NT2/D1 (cell line): Measurements from ENCODE around the gene ERH.

ENCODE experiments used
- DNase-seq: peaks from one replicate; pipeline ENCODE4 v3.0.0-alpha.2; 2011; ENCODE audit warnings: low read depth, low spot score
- H3K27me3 ChIP-seq: 2 replicates; pipeline ENCODE4 v1.6.0; 2011; ENCODE audit warnings: mild to moderate bottlenecking; ENCODE audit not compliant: insufficient read length, insufficient read depth
- H3K36me3 ChIP-seq: 2 replicates; pipeline ENCODE4 v1.6.1; 2011; ENCODE audit warnings: mild to moderate bottlenecking, low read length, mixed read lengths; ENCODE audit not compliant: insufficient read depth, insufficient read length
- H3K4me1 ChIP-seq: 2 replicates; pipeline ENCODE4 v1.5.1; 2011; ENCODE audit not compliant: insufficient read depth, insufficient read length
- H3K4me3 ChIP-seq: 2 replicates; pipeline ENCODE4 v1.5.1; 2011; ENCODE audit warnings: low read depth; ENCODE audit not compliant: insufficient read length
- H3K9ac ChIP-seq: 2 replicates; pipeline ENCODE4 v1.6.0; 2011; ENCODE audit warnings: low read depth; ENCODE audit not compliant: insufficient read length
- H3K9me3 ChIP-seq: 2 replicates; pipeline ENCODE4 v1.5.1; 2011; ENCODE audit warnings: mild to moderate bottlenecking, low read length; ENCODE audit not compliant: insufficient read depth
- SUZ12 ChIP-seq: IDR thresholded peaks from 2 replicates; pipeline ENCODE4 v1.6.1; 2011; ENCODE audit not compliant: insufficient read length, insufficient read depth; ENCODE audit errors: extremely low read depth
- YY1 ChIP-seq: IDR thresholded peaks from 2 replicates; pipeline ENCODE4 v1.6.1; 2011; ENCODE audit not compliant: insufficient read length, insufficient read depth
- ZNF274 ChIP-seq: IDR thresholded peaks from 2 replicates; pipeline ENCODE4 v1.6.1; 2011; ENCODE audit warnings: mild to moderate bottlenecking, low read depth, low read length

The ERH gene

GRCh38 chr14:69363055-69363454 is 35.0 kb downstream of the ERH start:
- Histone ChIP-seq H3K4me3 (no peak overlapping the region), H3K4me1 (no peaks in the 10 kb centered on the region), H3K9me3 (no peaks in the 10 kb centered on the region), H3K27me3 (no peaks in the 10 kb centered on the region), H3K36me3 (no peaks in the 10 kb centered on the region), H3K9ac (no peak overlapping the region)
- no peak for TF ChIP-seq YY1
- no peak for TF ChIP-seq ZNF274
- no peak for TF ChIP-seq SUZ12
- DNase-seq, result no peak

GRCh38 chr14:69360438-69361108 is 37.5 kb downstream of the ERH start:
- Histone ChIP-seq H3K36me3 (no peaks in the 10 kb centered on the region), H3K4me1 (no peaks in the 10 kb centered on the region), H3K9ac (no peak overlapping the region), H3K9me3 (no peaks in the 10 kb centered on the region), H3K4me3 (no peak overlapping the region), H3K27me3 (no peaks in the 10 kb centered on the region)
- DNase-seq, result no peak
- TF ChIP-seq ZNF274 (no peak), SUZ12 (no peak), YY1 (no peak)

GRCh38 chr14:69358966-69359365 is 39.1 kb downstream of the ERH start:
- Histone ChIP-seq H3K9ac (no peak overlapping the region), H3K27me3 (no peaks in the 10 kb centered on the region), H3K4me3 (no peak overlapping the region), H3K9me3 (no peaks in the 10 kb centered on the region), H3K36me3 (no peaks in the 10 kb centered on the region), H3K4me1 (no peaks in the 10 kb centered on the region)
- TF ChIP-seq ZNF274, result no peak
- no peak for TF ChIP-seq SUZ12
- TF ChIP-seq YY1, result no peak
- DNase-seq, result no peak

- H3K27me3 ChIP-seq, result no peaks in the 10 kb centered on the region
- no peaks in the 10 kb centered on the region for H3K4me1 ChIP-seq
- TF ChIP-seq SUZ12, result no peak
- TF ChIP-seq ZNF274, result no peak
- TF ChIP-seq YY1, result no peak
- H3K9me3 ChIP-seq, result no peaks in the 10 kb centered on the region
- no peak for DNase-seq
- no peak overlapping the region for H3K4me3 ChIP-seq
- H3K9ac ChIP-seq, result no peak overlapping the region
- no peaks in the 10 kb centered on the region for H3K36me3 ChIP-seq
Observed at GRCh38 chr14:69358233-69358963, 39.7 kb downstream of the ERH start.

GRCh38 chr14:69357544-69358200 is 40.4 kb downstream of the ERH start:
- Histone ChIP-seq H3K9ac (no peak overlapping the region), H3K4me1 (no peaks in the 10 kb centered on the region), H3K36me3 (no peaks in the 10 kb centered on the region), H3K9me3 (no peaks in the 10 kb centered on the region), H3K4me3 (no peak overlapping the region), H3K27me3 (no peaks in the 10 kb centered on the region)
- no peak for DNase-seq
- TF ChIP-seq YY1 (no peak), SUZ12 (no peak), ZNF274 (no peak)

- Histone ChIP-seq H3K4me3 (no peak overlapping the region), H3K36me3 (no peaks in the 10 kb centered on the region), H3K4me1 (peaks cover 2% of the 10 kb centered on the region), H3K27me3 (no peaks in the 10 kb centered on the region), H3K9me3 (no peaks in the 10 kb centered on the region), H3K9ac (no peak overlapping the region)
- no peak for DNase-seq
- no peak for TF ChIP-seq YY1
- no peak for TF ChIP-seq SUZ12
- no peak for TF ChIP-seq ZNF274
Observed at GRCh38 chr14:69356903-69357543, 41.1 kb downstream of the ERH start.

GRCh38 chr14:69355607-69356281 is 42.4 kb downstream of the ERH start:
- Histone ChIP-seq H3K9me3 (no peaks in the 10 kb centered on the region), H3K36me3 (no peaks in the 10 kb centered on the region), H3K27me3 (no peaks in the 10 kb centered on the region), H3K4me1 (peaks cover 6% of the 10 kb centered on the region), H3K4me3 (no peak overlapping the region), H3K9ac (no peak overlapping the region)
- DNase-seq, result no peak
- TF ChIP-seq SUZ12 (no peak), YY1 (no peak), ZNF274 (no peak)
